Neutrophil (primary cell): ENCODE measurements around the gene ZNF549.

Experiments
- H3K27ac ChIP-seq: fragments of 200-600 bp; sonication (generic); 2 replicates; pipeline ENCODE4 v1.5.1; 2016; ENCODE audit warnings: mild to moderate bottlenecking, moderate library complexity
- H3K27me3 ChIP-seq: fragments of 200-600 bp; sonication (generic); 2 replicates; pipeline ENCODE4 v1.6.0; 2016; ENCODE audit warnings: mild to moderate bottlenecking
- H3K36me3 ChIP-seq: fragments of 200-600 bp; sonication (generic); 2 replicates; pipeline ENCODE4 v1.5.1; 2017
- H3K4me1 ChIP-seq, 2 experiments: fragments of 200-600 bp in 1 of 2; sonication (generic) in 1 of 2; 1 replicate in 1 of 2; 2 replicates in 1 of 2; pipeline versions ENCODE4 v1.5.1 to v1.6.1; 2013 to 2016; ENCODE audit warnings: low read depth in 1 of 2, low read length in 1 of 2, mild to moderate bottlenecking in 1 of 2, moderate library complexity in 1 of 2; ENCODE audit not compliant: control insufficient read depth in 1 of 2, insufficient read depth in 1 of 2
- H3K4me3 ChIP-seq, 2 experiments: fragments of 200-600 bp in 1 of 2; sonication (generic) in 1 of 2; 1 replicate in 1 of 2; 2 replicates in 1 of 2; pipeline ENCODE4 v1.5.1; 2013 to 2016; ENCODE audit warnings: low read depth in 1 of 2, low read length in 1 of 2, mild to moderate bottlenecking in 1 of 2, moderate library complexity in 1 of 2
- H3K9me3 ChIP-seq: fragments of 200-600 bp; sonication (generic); 2 replicates; pipeline ENCODE4 v1.5.1; 2016
- TF ChIP-seq, protein P1 (sequence below): fragments of 200-600 bp; sonication (generic); IDR thresholded peaks from 2 replicates; pipeline ENCODE4 v1.5.1; 2016; ENCODE audit warnings: antibody characterized with exemption

ZNF549 gene

DNA sequence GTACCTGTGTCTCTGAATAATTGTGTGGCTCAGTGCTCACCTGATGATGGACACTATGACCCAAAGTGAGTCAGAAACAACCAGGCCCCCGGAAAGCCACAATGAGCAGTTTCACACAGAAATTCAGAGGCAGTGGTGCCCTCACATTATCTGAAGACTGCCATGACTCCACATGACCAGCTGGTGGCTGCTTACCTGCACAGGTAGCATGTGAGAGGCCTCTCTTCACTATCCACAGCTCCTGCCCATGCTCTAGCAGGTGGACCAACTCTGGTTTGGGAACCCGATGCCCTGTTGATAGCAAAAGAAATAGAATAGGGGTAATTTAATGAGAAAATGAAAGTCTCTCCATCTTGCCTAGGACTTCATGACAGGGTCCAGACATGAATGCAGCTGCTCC, 25.3 kb downstream of the ZNF549 start:
- H3K36me3 ChIP-seq = peaks cover 20% of the 10 kb centered on the region

DNA sequence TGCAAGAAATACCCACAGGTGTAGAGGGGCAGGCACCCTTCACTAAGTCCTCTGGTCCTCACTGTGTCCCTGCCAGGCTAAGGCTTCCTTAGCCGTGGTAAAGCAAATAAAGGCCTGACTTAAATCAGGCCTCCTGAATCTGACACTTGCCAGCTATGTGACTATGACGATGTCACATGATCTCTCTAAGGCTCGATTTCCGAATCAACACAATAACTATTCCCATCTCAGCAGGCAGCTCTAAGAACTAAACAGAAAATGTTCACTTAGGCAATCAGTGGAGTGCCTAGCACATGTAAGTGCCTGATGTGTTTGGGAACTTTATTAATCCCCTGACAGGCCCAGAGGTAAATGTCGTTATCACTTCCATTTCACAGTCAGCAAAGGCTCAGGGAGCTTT, 30.5 kb downstream of the ZNF549 start:
- H3K27me3 ChIP-seq = no peaks in the 10 kb centered on the region
- H3K4me1 ChIP-seq = peaks cover 15 to 16% of the 10 kb centered on the region in 2 experiments
- H3K36me3 ChIP-seq = no peaks in the 10 kb centered on the region
- no peak overlapping the region for H3K27ac ChIP-seq
- TF ChIP-seq, protein P1, sequence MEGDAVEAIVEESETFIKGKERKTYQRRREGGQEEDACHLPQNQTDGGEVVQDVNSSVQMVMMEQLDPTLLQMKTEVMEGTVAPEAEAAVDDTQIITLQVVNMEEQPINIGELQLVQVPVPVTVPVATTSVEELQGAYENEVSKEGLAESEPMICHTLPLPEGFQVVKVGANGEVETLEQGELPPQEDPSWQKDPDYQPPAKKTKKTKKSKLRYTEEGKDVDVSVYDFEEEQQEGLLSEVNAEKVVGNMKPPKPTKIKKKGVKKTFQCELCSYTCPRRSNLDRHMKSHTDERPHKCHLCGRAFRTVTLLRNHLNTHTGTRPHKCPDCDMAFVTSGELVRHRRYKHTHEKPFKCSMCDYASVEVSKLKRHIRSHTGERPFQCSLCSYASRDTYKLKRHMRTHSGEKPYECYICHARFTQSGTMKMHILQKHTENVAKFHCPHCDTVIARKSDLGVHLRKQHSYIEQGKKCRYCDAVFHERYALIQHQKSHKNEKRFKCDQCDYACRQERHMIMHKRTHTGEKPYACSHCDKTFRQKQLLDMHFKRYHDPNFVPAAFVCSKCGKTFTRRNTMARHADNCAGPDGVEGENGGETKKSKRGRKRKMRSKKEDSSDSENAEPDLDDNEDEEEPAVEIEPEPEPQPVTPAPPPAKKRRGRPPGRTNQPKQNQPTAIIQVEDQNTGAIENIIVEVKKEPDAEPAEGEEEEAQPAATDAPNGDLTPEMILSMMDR = no peak
- peaks cover 20% of the 10 kb centered on the region for H3K9me3 ChIP-seq
- H3K4me3 ChIP-seq = no peak overlapping the region

More for the DNA sequence above, 25.3 kb downstream of the ZNF549 start:
- H3K27ac ChIP-seq = no peak overlapping the region
- H3K9me3 ChIP-seq = peaks cover 14% of the 10 kb centered on the region
- no peaks in the 10 kb centered on the region for H3K4me1 ChIP-seq
- H3K4me3 ChIP-seq = no peak overlapping the region
- no peaks in the 10 kb centered on the region for H3K27me3 ChIP-seq
- TF ChIP-seq, protein P1 = no peak

DNA sequence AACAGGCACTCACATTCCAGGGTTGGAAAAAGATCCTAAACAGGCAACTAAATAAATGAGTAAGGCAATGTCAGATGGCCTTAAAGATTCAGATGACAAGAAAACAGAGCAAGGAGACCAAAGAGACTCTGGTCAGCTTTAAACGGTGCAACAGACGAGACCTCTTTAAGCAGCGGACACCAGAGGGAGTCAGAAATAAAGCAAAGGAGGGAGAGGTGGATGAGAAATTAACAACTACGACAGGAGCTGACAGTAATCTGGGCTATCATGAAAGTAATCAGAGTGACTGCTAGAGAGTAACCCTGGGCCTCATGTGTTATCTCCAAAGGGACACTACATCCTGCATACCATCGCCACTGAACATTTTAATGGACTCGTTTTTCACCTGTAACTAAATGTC, 31.4 kb downstream of the ZNF549 start:
- Histone ChIP-seq H3K9me3 (peaks cover 17% of the 10 kb centered on the region), H3K4me3 (peak overlapping the region in 1 of 2 experiments; percentile 64), H3K27me3 (no peaks in the 10 kb centered on the region), H3K36me3 (no peaks in the 10 kb centered on the region), H3K27ac (no peak overlapping the region), H3K4me1 (peaks cover 15 to 16% of the 10 kb centered on the region in 2 experiments)
- TF ChIP-seq, protein P1 = no peak

DNA sequence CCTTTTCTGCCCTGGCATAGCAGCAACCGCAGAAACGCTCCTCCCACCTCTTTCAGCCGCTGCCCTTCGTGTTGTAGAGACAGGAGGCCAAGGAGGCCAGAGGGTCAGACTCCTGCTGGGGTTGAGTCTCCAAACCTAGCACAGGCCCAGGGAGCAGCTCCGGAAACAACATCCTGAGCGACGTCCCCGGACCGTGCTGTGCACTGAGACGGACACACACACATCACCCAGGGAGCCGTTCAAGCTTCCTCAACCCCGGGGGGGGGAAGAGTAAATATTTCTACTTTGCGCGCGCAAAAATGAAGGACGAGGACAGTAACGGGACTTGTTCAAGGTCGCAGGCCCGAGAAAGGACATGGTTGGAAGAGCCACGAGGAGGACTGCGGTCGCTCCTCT, 31.9 kb downstream of the ZNF549 start:
- Histone ChIP-seq H3K9me3 (peaks cover 17% of the 10 kb centered on the region), H3K27me3 (no peaks in the 10 kb centered on the region), H3K27ac (no peak overlapping the region), H3K4me3 (peak overlapping the region; percentile 64 to 72), H3K4me1 (peaks cover 15 to 16% of the 10 kb centered on the region in 2 experiments), H3K36me3 (no peaks in the 10 kb centered on the region)
- TF ChIP-seq, protein P1 = no peak

DNA sequence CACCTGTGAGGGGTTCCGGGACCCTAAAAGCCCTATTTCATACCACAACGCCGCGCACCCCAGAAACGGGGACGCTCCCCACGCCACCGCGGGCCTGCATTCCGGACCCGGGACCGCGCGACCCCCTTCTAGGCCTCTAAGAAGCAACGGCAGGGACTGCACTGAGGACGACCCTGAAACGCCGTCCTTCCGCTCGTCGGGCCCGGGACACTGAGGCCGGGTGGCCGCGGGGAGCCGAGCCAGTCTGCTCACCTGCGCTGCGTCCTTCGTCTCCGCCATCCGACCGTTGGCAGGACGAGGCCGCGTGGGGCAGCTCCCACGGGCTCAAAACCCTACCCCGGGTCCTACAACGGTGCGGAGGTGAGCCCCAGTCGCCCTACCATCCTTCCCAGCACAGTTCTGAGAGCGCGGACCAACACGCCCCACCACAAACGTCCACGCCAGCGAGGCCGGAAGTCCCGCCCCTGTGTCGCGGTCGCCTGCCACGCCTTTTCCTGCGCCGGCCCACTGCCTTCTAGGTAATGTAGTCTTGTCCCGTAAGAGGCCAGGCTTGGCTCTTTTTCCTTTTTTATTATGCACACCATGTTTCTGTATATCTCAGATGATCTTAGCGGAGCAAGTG, 32.4 kb downstream of the ZNF549 start, which contains the start of gene ZNF550:
ZNF550 (minus strand) TSS at position 460 of the 622 bp plus-strand sequence; CDS start at position 279, 181 bp downstream.
- no peaks in the 10 kb centered on the region for H3K36me3 ChIP-seq
- H3K9me3 ChIP-seq = peaks cover 19% of the 10 kb centered on the region
- peak within 1 kb of the TSS; percentile 64 to 72 for H3K4me3 ChIP-seq
- TF ChIP-seq, protein P1 = no peak
- peak within 1 kb of the TSS; percentile 1 for H3K27ac ChIP-seq
- no peaks in the 10 kb centered on the region for H3K27me3 ChIP-seq
- peaks cover 15 to 16% of the 10 kb centered on the region in 2 experiments for H3K4me1 ChIP-seq
